Activated naive CD4-positive, alpha-beta T cell treated with Interleukin-2 at 50 U/mL for 16 hours (primary cell): ENCODE data around the gene HSPB3.
A peak's percentile ranks its signal among the peaks of the same experiment; 100 is the strongest.
"Not testable (repeated sequence)": the region's sequence is repeated elsewhere in the genome, so short reads cannot be mapped to it uniquely, and the experiment has no call there.

Experiments
- DNase-seq: peaks from one replicate; pipeline ENCODE4 v3.0.0-alpha.2; 2020

The HSPB3 gene

GRCh38 chr5:54455413-54456157 lies at the start of gene HSPB3:
Gene HSPB3 (plus strand): TSS chr5:54455699. CDS start chr5:54455790, 91 bp downstream.
- no peak for DNase-seq

- no peak for DNase-seq
Measured at GRCh38 chr5:54411176-54411575, 44.3 kb upstream of the HSPB3 start.

GRCh38 chr5:54412913-54413312 lies 42.6 kb upstream of the HSPB3 start:
- DNase-seq, result no peak

- DNase-seq, result no peak
Measured at GRCh38 chr5:54415147-54415546, 40.4 kb upstream of the HSPB3 start.

- no peak for DNase-seq
Measured at GRCh38 chr5:54415896-54416601, 39.5 kb upstream of the HSPB3 start.

- DNase-seq, result peak; percentile 10
Measured at GRCh38 chr5:54419573-54420423, 35.7 kb upstream of the HSPB3 start.

GRCh38 chr5:54420511-54420910 lies 35.0 kb upstream of the HSPB3 start:
- not testable (repeated sequence) for DNase-seq

GRCh38 chr5:54421976-54422375 lies 33.5 kb upstream of the HSPB3 start:
- DNase-seq, result no peak

GRCh38 chr5:54425258-54425657 lies 30.2 kb upstream of the HSPB3 start:
- DNase-seq, result no peak

- DNase-seq, result no peak
Measured at GRCh38 chr5:54426209-54426608, 29.3 kb upstream of the HSPB3 start.

- not testable (repeated sequence) for DNase-seq
Measured at GRCh38 chr5:54434650-54435049, 20.8 kb upstream of the HSPB3 start.

- DNase-seq, result no peak
Measured at GRCh38 chr5:54438620-54439389, 16.7 kb upstream of the HSPB3 start.

GRCh38 chr5:54440456-54440893 lies 15.0 kb upstream of the HSPB3 start:
- DNase-seq, result no peak

GRCh38 chr5:54442271-54442670 lies 13.2 kb upstream of the HSPB3 start:
- DNase-seq, result no peak

- DNase-seq, result no peak
Measured at GRCh38 chr5:54443270-54443669, 12.2 kb upstream of the HSPB3 start.

GRCh38 chr5:54445691-54446378 lies 9.7 kb upstream of the HSPB3 start:
- DNase-seq, result no peak

- DNase-seq, result no peak
Measured at GRCh38 chr5:54446379-54446732, 9.1 kb upstream of the HSPB3 start.

- no peak for DNase-seq
Measured at GRCh38 chr5:54449923-54450322, 5.6 kb upstream of the HSPB3 start.

- no peak for DNase-seq
Measured at GRCh38 chr5:54450542-54450941, 5.0 kb upstream of the HSPB3 start.

- no peak for DNase-seq
Measured at GRCh38 chr5:54453046-54453445, 2.5 kb upstream of the HSPB3 start.

GRCh38 chr5:54454602-54455001 lies 897 bp upstream of the HSPB3 start:
- DNase-seq, result no peak
